NCI-H1048 (cell line): ENCODE measurements around the gene PAFAH2.

Experiments
- DNase-seq: peaks from one replicate; lab custom pipeline; 2025; lab: John Stamatoyannopoulos, UW

PAFAH2 gene

GRCh38 chr1:25997828-25998761 is at the start of gene PAFAH2:
Gene PAFAH2 (minus strand): TSS chr1:25998063. CDS start chr1:25990816, 7,247 bp downstream.
- peak; percentile 97 for DNase-seq

- DNase-seq, result no peak
These were observed 49.5 kb upstream of the PAFAH2 start for GRCh38 chr1:26047278-26047874.

- no peak for DNase-seq
These were observed 48.6 kb upstream of the PAFAH2 start for GRCh38 chr1:26046246-26047095.

- no peak for DNase-seq
These were observed 47.9 kb upstream of the PAFAH2 start, which contains the start of gene SLC30A2 for GRCh38 chr1:26045722-26046245. Gene SLC30A2 (minus strand): TSS chr1:26046118. CDS start chr1:26045896, 222 bp downstream.

GRCh38 chr1:26044971-26045721 is 47.3 kb upstream of the PAFAH2 start:
- DNase-seq, result no peak

- DNase-seq, result no peak
These were observed 46.6 kb upstream of the PAFAH2 start for GRCh38 chr1:26044414-26044813.

GRCh38 chr1:26043765-26044164 is 45.9 kb upstream of the PAFAH2 start:
- DNase-seq, result no peak

GRCh38 chr1:26041978-26042377 is 44.1 kb upstream of the PAFAH2 start:
- DNase-seq, result no peak

- DNase-seq, result no peak
These were observed 43.5 kb upstream of the PAFAH2 start for GRCh38 chr1:26041401-26041800.

GRCh38 chr1:26038904-26039303 is 41.0 kb upstream of the PAFAH2 start:
- DNase-seq, result no peak

- DNase-seq, result no peak
These were observed 40.6 kb upstream of the PAFAH2 start for GRCh38 chr1:26038477-26038876.

GRCh38 chr1:26037904-26038303 is 40.0 kb upstream of the PAFAH2 start:
- no peak for DNase-seq

GRCh38 chr1:26036756-26037281 is 39.0 kb upstream of the PAFAH2 start:
- no peak for DNase-seq

- peak; percentile 31 for DNase-seq
These were observed 38.3 kb upstream of the PAFAH2 start for GRCh38 chr1:26035959-26036755.

- DNase-seq, result peak; percentile 90
These were observed 37.5 kb upstream of the PAFAH2 start for GRCh38 chr1:26035203-26035958.

- DNase-seq, result no peak
These were observed 36.8 kb upstream of the PAFAH2 start for GRCh38 chr1:26034504-26035202.

GRCh38 chr1:26032656-26033357 is 34.9 kb upstream of the PAFAH2 start:
- DNase-seq, result no peak

- no peak for DNase-seq
These were observed 33.9 kb upstream of the PAFAH2 start for GRCh38 chr1:26031611-26032220.
